ENCODE data around the gene PSMD3. TPM values are rescaled to one million over a fixed set of nuclear protein-coding genes. Genes with fewer than 3 reads are reported as not detected.

PSMD3 gene
- total RNA-seq, 1 experiment from 2014 or later = 174 TPM

DNA sequence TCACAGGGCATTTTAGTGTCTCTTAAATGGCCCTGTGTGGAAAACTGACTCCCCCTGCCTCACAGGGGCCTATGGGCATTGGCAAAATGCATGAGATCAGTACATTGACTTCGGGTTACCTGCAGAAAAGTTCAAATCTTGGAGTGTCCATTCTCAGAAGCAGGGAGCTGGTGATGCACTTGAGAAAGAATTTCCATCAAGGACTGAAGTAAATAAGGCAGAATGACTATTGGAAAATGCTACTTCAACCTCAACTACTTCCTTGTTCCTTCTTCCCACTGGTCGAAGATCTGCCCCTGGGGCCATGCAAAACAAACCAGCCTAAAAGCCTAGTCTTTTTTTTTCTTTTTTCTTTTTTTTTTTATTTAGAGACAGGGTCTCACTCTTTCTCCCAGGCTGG lies 31.6 kb upstream of the PSMD3 start:
- no peak overlapping the region for H3K23ac ChIP-seq (ENCODE audit: insufficient read length, low read depth, low read length)
- no peak overlapping the region for H3K9ac ChIP-seq (ENCODE audit: extremely low read depth, insufficient read length, low read length)
- H3K4ac ChIP-seq (ENCODE audit: low read depth, low read length) = no peak overlapping the region
- H2AFZ ChIP-seq (ENCODE audit: low read length) = no peak overlapping the region
- Mint-ChIP-seq H3K9me3 (no peaks in the 10 kb centered on the region; a peak in 1 of 5 replicates), H3K36me3 (ENCODE audit: insufficient read depth in 1 of 3, low read depth in 3 of 3) (no peaks in the 10 kb centered on the region), H3K27ac (no peak overlapping the region), H3K27me3 (ENCODE audit: low read depth) (peaks cover 21% of the 10 kb centered on the region), H3K4me1 (peaks cover 20 to 29% of the 10 kb centered on the region in 2 experiments), H3K4me3 (no peak overlapping the region; a peak in 1 of 5 replicates)
- no peaks in the 10 kb centered on the region for H3K27me3 ChIP-seq (ENCODE audit: insufficient read depth, low read length)
- no peak overlapping the region for H2BK15ac ChIP-seq (ENCODE audit: low read depth, low read length)
- no peaks in the 10 kb centered on the region for H3K9me3 ChIP-seq (ENCODE audit: control insufficient read depth, low read depth, low read length)
- no peak overlapping the region for H4K91ac ChIP-seq (ENCODE audit: insufficient read length, low read depth, low read length)
- peaks cover 8% of the 10 kb centered on the region for H3K23me2 ChIP-seq (ENCODE audit: insufficient read length, low read depth, low read length, poor library complexity, severe bottlenecking)
- no peak overlapping the region for H3K14ac ChIP-seq (ENCODE audit: insufficient read depth, low read length)
- no peak overlapping the region for H3T11ph ChIP-seq (ENCODE audit: low read length)
- H3K79me2 ChIP-seq (ENCODE audit: insufficient read depth, low read length) = no peaks in the 10 kb centered on the region
- no peak overlapping the region for H4K8ac ChIP-seq (replicated peaks; ENCODE audit: insufficient read length, low read depth, low read length)
- no peak overlapping the region for H4K5ac ChIP-seq (ENCODE audit: insufficient read length, low read depth, low read length)
- WGBS (ENCODE audit: extremely low coverage, insufficient read length, low lambda C conversion rate) = no CpG with 5 or more reads among the region's 2 CpGs
- no peak overlapping the region for H2BK12ac ChIP-seq (ENCODE audit: insufficient read length, low read depth, low read length)
- H3K18ac ChIP-seq (ENCODE audit: insufficient read length, low read depth, low read length) = no peak overlapping the region
- H2AK5ac ChIP-seq (ENCODE audit: insufficient read length, low read length) = no peak overlapping the region
- H2BK5ac ChIP-seq (ENCODE audit: insufficient read length, low read length) = no peak overlapping the region
- TF ChIP-seq, protein P1, sequence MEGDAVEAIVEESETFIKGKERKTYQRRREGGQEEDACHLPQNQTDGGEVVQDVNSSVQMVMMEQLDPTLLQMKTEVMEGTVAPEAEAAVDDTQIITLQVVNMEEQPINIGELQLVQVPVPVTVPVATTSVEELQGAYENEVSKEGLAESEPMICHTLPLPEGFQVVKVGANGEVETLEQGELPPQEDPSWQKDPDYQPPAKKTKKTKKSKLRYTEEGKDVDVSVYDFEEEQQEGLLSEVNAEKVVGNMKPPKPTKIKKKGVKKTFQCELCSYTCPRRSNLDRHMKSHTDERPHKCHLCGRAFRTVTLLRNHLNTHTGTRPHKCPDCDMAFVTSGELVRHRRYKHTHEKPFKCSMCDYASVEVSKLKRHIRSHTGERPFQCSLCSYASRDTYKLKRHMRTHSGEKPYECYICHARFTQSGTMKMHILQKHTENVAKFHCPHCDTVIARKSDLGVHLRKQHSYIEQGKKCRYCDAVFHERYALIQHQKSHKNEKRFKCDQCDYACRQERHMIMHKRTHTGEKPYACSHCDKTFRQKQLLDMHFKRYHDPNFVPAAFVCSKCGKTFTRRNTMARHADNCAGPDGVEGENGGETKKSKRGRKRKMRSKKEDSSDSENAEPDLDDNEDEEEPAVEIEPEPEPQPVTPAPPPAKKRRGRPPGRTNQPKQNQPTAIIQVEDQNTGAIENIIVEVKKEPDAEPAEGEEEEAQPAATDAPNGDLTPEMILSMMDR (conservative IDR thresholded peaks at IDR 0.05) = no peak
- H2BK20ac ChIP-seq (ENCODE audit: low read depth, low read length, poor library complexity, severe bottlenecking) = no peak overlapping the region
- no peaks in the 10 kb centered on the region for H4K20me1 ChIP-seq (ENCODE audit: control insufficient read depth, insufficient read depth, insufficient read length)
- H3K79me1 ChIP-seq (ENCODE audit: insufficient read depth, low read depth, low read length, poor library complexity, severe bottlenecking) = no peaks in the 10 kb centered on the region
- H3K27ac ChIP-seq (ENCODE audit: insufficient read length, low read depth, low read length) = no peak overlapping the region
- no peak overlapping the region for H3K4me2 ChIP-seq (ENCODE audit: insufficient read depth, insufficient read length, low read length)
- no peaks in the 10 kb centered on the region; the same call in 1 of the 2 replicates for H3K4me1 ChIP-seq (ENCODE audit: insufficient read depth, low read length)
- no peak overlapping the region for H3K56ac ChIP-seq (ENCODE audit: insufficient read length, low read depth, low read length)
- no peak for DNase-seq
- no peak overlapping the region for H2BK120ac ChIP-seq (ENCODE audit: low read depth, low read length, poor library complexity, severe bottlenecking)
